NCI-H1930 (cell line): Measurements from ENCODE around the gene ACSF2.

Source experiments
- DNase-seq, 2 experiments: peaks; one replicate each; lab custom pipeline; 2025; lab: John Stamatoyannopoulos, UW

Gene ACSF2

DNA sequence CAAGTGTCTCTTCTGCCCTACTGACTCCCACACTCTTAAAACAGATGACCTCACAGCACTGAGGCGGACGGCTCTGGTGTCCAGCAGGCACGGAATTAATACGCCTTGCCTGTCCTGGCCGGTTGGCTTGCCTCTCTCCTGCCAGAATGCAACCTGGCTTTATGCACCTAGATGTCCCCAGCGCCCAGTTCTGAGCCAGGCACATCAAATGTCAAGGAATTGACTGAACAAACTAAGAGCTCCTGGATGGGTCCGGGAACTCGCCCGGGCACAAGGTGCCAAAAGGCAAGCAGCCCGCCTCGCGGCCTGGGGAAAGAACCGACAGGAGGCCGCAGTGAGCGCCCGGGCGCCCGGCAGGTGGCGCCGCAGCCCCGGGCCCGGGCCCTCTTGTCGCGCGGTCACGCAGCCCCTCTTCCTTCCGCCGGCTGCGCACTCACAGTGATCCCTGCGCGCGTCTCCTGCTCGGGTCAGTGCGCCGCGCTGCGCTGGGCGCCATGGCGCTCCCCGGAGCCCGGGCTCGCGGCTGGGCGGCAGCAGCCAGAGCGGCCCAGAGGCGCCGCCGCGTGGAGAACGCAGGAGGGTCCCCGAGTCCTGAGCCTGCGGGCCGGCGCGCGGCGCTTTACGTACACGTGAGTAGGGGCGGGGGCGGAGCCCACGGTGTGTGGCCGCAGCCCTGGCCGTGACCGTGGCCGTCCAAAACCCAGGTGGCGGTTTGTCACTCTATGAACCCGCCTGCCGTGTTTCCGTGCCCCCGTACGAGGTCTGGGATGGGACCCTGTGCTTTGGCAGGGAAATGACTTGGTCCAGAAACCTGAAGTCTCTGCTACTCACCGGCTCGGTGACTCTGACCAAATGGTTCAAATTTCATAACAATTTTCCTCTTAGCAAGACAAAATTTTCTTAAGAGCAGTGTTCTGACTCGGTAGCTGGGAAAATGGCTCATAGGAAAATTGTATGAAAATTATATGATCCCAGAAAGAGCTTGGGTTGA is 52.7 kb downstream of the ACSF2 start, which contains the start of gene RSAD1:
RSAD1 (plus strand) TSS at position 470 of the 991 bp plus-strand sequence; CDS start at position 495, 25 bp downstream.
- DNase-seq = peak; percentile 83 to 90

DNA sequence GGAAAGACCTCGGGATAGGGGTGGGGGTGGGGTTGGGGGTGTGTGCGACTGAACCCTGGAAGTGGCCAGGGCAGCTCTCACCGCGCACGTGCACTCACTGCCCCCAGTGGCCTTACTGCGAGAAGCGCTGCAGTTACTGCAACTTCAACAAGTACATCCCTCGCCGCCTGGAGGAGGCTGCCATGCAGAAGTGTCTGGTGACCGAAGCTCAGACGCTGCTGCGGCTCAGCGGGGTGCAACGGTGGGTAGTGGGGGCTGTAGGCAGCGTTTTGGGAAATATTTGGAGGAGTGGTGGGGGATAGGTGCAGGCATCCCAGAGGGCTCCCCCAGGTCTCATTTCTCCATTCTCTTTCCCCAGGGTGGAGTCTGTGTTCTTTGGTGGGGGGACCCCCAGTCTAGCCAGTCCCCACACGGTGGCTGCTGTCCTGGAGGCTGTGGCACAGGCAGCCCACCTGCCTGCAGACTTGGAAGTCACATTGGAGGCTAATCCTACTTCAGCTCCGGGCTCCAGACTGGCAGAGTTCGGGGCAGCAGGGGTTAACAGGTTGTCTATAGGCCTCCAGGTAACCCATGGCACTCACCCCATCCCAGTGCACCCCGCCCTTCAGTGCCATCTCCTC is 53.6 kb downstream of the ACSF2 start:
- peak; percentile 65 to 78 for DNase-seq

DNA sequence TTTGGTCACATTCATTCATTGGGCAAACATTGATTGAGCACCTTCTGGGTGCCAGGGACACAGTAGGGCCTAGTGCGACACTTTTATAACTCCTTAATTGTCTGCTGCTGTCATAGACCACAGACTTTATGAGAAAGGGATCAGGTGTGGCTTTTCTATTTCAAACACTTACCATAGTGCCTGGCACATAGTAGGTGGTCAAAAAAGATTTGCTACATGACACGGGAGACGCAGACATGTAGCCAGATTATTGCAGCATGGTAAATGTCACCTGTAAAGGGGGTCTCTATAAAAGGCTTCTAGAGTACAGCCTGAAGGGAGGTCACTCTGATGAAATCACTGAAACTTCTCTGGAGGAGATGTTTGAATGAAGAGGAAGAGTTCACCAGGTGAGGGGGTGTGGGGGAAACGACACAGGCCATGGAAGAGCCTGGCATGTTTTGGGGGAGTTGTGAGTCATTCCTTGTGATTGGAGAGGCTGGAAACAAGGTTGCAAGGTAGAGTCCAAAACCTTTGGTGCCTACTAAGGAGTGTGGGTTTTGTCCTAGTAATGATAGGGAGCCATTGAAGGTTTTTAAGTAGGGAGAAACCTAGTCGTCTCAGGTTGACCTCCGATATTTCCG is 54.2 kb downstream of the ACSF2 start:
- no peak for DNase-seq

DNA sequence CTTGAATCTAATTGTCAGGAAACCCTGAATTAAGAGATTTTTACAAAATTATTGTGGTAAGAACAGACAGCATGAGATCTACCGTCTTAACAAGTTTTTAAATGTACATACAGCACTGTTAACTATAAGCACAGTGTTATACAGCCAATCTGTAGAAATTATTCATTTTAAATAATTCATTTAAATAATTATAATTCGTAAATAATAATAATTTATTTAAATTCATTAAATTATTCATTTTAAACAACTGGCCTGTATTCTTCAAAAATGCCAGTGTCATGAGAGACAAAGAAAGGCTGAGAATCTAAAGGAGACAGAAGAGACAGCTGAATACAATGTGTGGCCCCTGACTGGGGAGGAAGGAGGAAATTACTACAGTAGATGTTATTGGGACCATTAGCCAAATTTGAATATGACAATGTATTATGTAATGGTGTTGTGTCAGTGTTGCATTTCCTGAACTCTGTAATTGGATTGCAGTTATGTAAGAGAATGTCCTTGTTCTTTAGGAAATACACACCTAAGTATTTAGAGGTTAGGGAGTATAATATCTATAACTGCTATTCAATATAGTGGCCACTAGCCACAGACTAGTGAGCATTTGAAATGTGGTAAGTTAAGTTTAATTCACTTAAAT is 55.0 kb downstream of the ACSF2 start:
- no peak for DNase-seq

DNA sequence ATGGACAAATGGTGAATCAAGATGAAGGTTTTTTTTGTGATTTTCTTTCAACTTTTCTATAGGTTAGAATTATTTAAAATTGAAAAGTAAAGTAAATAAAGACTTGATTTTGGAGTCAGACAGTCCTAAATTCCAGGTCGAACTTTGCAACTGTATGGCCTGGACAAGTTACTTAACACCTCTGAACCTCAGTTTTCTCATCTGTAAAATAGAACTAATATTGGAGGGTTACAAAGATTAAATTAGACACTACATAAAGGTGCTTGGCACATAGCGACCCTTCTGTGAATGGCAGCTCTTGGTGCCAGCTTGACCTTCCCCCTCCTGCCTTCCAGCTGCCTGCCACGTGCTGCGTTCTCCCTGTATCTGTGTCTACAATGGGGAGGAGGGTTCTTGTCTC is 55.6 kb downstream of the ACSF2 start:
- DNase-seq = no peak

DNA sequence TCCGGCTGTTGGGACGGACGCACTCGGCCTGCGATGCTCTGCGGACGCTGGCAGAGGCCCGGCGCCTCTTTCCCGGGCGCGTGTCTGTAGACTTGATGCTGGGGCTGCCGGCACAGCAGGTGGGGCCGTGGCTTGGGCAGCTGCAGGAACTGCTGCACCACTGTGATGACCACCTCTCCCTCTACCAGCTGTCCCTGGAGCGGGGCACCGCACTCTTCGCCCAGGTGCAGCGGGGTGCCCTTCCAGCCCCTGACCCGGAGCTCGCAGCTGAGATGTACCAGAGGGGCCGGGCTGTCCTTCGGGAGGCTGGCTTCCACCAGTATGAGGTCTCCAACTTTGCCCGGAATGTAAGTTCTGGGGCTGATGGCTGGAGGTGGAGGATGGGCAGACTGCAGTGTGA is 56.1 kb downstream of the ACSF2 start:
- DNase-seq = no peak

DNA sequence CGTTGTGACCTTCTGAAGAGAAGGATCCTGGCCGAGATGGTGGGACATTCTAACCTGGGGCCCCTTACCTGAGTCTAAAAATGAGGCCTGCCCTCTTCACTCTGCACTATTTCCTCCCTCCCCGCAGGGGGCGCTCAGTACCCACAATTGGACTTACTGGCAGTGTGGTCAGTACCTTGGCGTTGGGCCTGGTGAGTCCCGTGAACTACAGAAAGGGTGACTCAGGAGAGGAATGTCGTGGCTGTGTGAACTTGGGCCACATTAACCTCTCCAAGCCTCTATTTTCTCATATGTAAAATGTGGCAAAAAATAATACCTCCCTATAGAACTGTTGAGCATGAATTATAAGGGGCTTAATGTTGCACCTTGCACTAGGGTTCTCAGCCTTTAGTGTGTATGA is 56.5 kb downstream of the ACSF2 start:
- DNase-seq = peak in 1 of 2 experiments; percentile 47

DNA sequence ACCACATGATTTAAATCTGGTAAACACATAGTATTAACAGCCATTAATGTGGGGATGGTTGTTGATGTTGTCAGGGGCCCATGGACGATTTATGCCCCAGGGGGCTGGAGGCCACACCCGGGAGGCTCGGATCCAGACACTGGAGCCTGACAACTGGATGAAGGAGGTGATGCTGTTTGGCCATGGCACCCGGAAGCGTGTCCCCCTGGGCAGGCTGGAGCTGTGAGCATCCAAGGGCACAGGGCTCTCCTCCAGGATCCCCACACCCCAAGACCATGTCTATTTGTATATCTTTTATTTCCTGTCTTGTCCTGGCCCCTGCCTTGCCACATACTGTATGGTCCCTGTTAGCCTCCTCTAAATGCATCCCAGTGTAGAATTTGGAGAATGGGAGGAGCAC is 57.2 kb downstream of the ACSF2 start:
- DNase-seq = no peak

DNA sequence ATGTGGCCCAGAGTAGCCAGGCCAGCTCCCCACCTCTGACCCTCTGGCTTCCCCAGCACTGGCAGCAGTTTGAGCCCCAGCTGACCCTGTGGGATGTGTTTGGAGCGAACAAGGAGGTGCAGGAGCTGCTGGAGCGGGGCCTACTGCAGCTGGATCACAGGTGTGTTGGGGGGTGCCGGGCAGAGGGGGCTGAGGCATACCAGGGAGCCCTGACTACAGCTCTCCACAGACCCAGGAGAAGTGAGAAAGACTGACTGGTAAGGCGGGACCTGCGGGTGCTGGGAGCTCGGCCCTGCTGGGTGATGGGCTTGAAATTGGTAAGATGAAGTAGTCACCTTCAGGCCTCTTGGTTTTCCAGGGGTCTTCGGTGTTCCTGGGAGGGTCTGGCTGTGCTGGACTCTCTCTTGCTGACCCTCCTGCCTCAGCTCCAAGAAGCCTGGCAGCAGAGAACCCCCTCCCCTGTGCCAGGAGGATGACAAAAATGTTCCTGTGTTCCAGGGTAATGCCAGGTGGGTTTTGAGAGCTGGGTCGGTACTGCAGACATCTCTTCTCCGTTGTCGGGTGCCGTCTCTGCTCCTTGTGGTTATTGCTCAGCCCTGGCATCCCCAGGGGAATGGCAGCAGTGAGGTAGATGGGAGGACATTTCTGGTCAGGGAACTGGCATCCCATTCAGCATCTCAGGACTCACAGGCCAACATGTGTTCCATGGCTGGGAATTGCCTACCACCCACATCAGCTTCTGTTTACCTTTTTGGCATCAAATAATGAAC is 58.6 kb downstream of the ACSF2 start:
- no peak for DNase-seq

DNA sequence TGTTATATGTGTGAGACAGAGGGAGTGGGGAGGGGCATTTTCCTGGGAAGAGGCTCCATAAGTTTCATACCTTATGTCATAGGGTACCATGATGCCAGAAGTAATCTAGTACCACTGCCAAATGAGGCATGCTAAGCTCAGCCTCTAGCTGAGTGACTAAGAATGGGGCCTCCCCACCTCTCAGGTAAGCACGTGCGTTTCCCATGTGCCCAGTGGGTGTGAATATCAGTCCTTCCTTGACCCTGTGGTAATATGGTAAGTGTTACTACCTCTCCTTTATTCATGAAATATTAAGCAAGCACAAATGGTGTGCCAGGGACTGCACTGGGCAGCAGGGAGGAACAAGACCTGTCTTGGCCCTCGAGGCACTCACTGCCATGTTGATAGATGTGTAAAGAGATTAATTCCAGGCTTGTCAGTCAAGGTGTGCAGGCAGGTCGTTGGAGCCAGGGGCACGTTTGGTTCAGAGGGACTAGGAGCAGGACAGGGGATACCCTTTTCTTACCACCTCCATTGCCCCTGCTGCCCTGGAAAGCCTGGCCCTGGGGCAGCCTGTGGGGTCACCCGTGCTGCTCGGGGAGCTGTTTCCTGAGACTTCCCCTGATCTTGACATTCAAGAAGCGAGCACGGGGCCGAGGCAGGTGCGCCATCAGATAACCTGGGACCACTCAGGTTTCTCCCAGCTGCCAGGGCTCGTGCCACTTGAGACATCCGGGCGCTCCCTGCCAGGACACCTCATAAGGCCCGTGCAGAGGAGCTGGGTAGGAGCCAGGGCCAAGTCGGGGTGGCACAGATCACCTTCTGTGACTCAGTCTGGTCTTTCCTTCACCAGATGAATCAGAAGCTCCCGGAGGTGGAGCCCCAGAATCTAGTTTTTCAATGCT is 61.4 kb downstream of the ACSF2 start:
- DNase-seq = no peak

DNA sequence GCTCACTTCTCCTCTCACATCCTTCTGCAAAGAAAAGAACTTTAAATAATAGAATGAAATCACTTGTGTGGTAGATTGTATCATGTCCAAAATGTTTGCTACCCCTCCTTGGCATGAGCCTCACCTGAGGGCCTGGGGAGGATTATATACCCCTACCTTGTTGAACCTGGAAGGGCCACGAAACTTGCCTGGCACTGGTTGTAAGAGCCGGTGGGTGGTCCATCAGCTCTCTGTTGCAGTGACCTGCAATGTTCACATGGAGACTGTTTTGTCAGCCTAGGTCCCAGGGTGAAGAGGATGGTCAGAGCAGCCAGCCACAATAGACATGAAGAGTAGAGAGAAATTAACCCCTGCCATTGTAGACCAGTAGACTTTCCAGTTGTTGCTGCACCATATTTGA is 62.9 kb downstream of the ACSF2 start:
- DNase-seq = no peak

DNA sequence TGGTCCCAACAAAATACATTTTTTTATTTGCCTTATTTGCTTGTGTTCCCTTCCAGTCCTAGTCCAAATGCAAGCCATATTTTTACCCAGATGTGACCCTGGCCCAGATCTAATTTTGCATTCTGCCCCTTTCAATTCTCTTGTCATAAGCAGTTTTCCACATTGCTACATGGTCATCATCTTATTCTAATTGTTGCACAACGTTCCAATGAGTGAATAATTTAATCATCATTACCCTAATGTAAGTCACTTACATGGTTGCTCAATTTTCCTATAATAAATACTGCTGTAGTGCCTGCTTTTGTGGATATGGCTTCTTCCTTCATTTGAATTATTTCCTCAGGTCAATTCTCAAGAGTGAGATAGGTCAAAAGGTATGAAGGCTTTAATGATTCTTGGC is 65.5 kb downstream of the ACSF2 start:
- DNase-seq = no peak

DNA sequence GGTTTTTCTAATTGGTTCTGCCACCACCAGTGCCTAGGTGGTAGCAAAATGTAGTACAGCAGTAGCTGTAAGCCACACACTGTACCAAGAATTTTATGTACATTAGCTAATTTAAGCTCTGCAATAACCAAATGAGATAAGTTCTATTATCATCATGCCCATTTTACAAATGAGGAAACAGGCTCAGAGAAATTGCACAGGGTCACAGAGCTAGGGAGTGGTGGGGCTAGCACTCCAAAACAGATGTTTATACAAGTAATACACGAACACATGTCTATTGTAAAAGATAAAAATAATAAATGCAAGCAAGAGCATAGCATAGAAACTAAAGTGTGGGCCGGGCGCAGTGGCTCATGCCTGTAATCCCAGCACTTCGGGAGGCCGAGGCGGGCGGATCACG is 66.2 kb downstream of the ACSF2 start:
- DNase-seq = no peak

DNA sequence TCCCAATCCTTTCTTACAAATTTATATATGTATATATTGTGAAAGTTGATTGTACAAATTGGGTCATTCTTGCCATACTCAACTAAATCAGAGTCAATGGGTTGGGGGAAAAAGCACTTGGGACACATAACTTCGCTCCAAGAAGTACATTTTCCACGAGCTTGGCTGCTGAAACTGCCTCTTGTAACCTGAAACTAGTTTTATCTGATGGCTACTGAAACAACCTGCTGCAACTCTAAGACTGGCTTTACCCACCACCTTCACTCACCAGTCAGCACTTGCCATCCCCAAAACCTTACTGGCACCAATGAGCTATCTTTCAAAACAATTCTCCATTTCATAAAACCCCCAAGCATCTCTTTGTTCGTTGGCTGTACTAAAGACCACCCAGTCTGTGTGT is 67.7 kb downstream of the ACSF2 start:
- DNase-seq = no peak

DNA sequence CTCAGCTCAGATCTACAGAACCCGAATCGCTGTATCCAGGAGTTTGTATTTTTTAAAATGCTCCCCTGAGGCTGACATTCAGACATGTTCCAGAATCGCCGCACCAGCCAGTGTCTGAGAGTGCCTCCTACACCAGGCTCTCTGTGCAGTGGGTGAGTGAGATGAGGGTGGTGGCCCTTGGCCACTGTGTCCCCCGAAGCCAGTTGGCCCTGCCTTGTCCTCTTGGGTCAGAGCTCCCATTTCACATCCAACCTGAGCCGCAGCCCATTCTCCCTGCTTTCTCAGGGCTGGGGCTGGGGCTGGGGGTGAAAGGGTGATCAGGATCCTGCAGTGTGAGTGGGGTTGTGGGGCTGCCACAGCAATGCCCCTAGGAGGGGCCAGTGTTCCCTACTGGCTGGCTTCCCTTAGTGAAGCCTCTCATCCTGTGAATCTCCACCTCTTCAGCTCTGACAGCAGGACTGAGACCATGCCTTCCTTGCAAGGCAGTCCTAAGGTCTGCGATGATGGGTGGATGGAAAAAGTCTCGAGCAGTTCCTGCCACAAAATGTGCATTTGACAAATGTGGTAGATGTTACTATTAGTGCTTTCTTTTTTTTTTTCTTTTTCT is 69.3 kb downstream of the ACSF2 start:
- DNase-seq = no peak

DNA sequence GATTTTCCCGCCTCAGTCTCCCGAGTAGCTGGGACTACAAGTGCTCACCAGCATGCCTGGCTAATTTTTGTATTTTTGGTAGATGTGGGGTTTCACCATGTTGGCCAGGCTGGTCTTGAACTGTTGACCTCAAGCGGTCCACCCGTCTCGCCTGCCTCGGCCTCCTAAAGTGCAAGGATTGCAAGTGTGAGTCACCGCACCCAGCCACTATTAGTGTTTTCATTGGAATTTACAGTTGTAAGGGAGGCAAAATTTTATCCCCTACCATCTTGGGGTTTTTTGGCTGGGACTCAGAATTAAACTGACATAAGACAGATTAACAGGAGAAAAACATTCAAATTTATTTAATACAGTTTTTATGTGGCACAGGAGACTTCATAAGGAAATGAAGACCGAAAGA is 69.9 kb downstream of the ACSF2 start:
- no peak for DNase-seq

DNA sequence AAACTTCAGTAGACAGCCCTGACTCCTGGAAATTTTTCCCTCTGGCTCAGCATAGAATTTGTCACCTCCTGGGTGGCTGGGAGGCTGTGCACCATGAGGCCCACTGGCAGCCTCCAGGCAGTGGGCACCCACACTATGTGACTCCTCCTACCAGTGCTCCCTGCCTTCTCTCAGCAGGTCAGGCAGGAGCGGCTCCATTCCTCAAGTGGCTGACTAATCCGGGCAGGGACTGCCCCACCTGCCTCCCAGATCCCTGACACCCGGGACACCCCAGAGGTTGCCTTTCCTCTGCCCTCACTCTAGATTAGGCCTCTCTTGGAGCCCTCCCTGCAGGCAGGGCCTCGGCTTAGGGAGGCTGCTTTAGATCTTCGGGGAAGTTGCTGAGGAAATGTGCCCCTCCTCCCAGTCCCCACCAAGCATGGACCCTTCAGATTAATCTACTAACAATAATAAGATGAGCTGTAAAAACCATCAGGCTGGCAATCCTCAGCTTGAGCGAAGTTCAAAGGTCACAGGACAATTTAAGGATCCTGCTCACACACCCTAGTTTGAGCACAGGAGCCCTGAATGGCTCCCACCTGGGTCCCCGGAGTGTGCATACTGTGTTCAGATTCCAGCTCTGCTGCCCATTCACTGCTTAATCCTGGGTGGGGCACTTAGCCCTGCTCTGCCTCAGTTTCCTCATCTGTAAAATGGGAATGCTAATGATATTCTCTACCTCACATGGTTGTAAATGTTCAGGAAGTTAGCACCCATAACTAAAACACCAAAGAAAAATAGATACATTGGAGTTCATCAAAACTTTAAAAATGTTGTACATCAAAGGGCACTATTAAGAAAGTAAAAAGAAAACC is 72.2 kb downstream of the ACSF2 start:
- DNase-seq = no peak

DNA sequence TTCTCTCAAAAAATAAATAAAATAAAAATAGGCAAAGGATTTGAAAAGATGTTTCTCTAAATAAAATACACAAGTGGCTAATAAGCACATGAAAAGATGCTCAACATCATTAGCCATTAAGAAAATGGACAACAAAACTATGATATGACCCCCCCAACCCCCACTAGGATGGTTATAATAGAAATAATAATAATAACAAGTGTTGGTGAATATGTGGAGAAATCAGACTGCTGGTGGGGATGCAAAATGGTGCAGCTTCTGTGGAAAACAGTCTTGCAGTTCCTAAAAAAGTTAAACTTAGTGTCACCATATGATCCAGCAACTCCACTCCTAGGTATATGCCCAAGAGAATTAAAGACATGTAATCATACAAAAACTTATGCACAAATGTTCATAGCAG is 73.3 kb downstream of the ACSF2 start:
- DNase-seq = no peak

DNA sequence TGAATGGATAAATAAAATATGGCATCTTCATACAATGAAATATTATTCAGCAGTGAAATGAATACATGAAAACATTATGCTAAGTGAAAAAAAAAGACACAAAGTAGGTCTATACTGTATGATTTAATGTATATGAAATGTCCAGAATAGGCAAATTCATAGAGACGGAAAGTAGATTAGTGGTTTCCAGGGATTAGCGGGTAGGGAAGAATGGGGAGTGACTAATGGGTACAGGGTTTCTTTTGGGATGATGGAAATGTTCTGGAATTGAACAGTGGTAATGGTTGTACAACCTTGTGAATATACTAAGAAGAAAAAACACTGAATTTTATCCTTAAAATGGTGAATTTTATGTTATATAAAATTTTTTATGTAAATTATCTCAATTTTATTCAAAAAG is 73.7 kb downstream of the ACSF2 start:
- no peak for DNase-seq
